Spleen (tissue), 7 donors: ENCODE data around the gene CIAO3.

ENCODE experiments used
- POLR2A ChIP-seq, 3 donors: fragments of 450-650 bp; IDR thresholded peaks; one replicate each; pipeline ENCODE4 v1.5.1; 2017; ENCODE audit warnings: antibody characterized with exemption in 3 of 3, mild to moderate bottlenecking in 1 of 3
- POLR2AphosphoS5 ChIP-seq, 3 donors: sonication (generic); formaldehyde crosslinking; IDR thresholded peaks; one replicate each; pipeline ENCODE4 v1.5.1; 2017; ENCODE audit warnings: antibody characterized with exemption in 3 of 3
- TF ChIP-seq, protein P1 (sequence below), 11 experiments: fragments of 200-600 bp in 7 of 11; fragments of 450-650 bp in 4 of 11; sonication (generic) in 4 of 11; IDR thresholded peaks in 8 of 11; conservative IDR thresholded peaks in 3 of 11; 1 replicate in 7 of 11; 2 replicates in 4 of 11; pipeline versions ENCODE4 v1.4.0 to v1.8.0; 2016 to 2021; ENCODE audit warnings: antibody characterized with exemption in 11 of 11, inconsistent platforms in 4 of 11, mild to moderate bottlenecking in 1 of 11
- donor health status: DM: no; HTN: no; CAD: no; lungs with moderate emphysema.
- donor health status: DM: no; HTN: no; CAD: no.
- donor health status: DM: no; HTN: no; CAD: no.

DNA sequence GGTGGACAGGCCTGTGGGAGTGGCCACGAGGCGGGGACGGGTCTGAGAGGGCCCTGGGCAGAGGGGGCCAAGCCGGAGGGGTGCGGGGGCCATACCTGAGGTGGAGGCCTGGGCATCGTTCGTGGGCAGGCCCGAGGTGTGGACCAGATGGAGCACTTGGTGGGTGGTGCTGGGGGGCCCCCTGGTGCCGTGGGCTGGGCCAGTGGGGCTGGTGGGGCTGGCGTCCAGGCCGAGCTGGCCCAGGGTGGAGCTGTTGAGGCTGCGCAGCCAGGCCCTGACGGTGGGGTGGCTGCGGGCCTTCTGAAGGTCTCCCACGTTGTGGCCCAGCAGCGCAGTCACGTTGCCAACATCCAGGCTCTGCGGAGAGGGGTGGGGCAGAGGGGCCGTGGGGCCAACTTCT, 29.1 kb upstream of the CIAO3 start:
- TF ChIP-seq POLR2AphosphoS5 (IDR thresholded peaks at IDR 0.05) (no peak), POLR2A (IDR thresholded peaks at IDR 0.05) (no peak)
- TF ChIP-seq, protein P1, sequence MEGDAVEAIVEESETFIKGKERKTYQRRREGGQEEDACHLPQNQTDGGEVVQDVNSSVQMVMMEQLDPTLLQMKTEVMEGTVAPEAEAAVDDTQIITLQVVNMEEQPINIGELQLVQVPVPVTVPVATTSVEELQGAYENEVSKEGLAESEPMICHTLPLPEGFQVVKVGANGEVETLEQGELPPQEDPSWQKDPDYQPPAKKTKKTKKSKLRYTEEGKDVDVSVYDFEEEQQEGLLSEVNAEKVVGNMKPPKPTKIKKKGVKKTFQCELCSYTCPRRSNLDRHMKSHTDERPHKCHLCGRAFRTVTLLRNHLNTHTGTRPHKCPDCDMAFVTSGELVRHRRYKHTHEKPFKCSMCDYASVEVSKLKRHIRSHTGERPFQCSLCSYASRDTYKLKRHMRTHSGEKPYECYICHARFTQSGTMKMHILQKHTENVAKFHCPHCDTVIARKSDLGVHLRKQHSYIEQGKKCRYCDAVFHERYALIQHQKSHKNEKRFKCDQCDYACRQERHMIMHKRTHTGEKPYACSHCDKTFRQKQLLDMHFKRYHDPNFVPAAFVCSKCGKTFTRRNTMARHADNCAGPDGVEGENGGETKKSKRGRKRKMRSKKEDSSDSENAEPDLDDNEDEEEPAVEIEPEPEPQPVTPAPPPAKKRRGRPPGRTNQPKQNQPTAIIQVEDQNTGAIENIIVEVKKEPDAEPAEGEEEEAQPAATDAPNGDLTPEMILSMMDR (IDR thresholded peaks at IDR 0.05 in 8 of 11, conservative IDR thresholded peaks at IDR 0.05 in 3 of 11), result no peak
